HCT116 (cell line): Measurements from ENCODE around the gene CDH9. TPM values are rescaled to one million over a fixed set of nuclear protein-coding genes. Genes with fewer than 3 reads are reported as not detected.

Experiments
- ATAC-seq: fragments of 200-7000 bp; cut with Tn5 transposase; 2 replicates; pipeline ENCODE4 v1.9.1; 2020; ENCODE audit warnings: mild to moderate bottlenecking, moderate library complexity
- BruUV-seq: library from RNA; stranded (reverse); fragments of 400-500 nt; replicated peaks from 2 replicates; lab custom pipeline; 2021; lab: Mats Ljungman, UMichigan
- CTCF ChIA-PET: fragments of 300-600 bp; sonication (Branson Sonifier 250); formaldehyde crosslinking; loops from one replicate; lab custom pipeline; 2021; ENCODE audit warnings: antibody characterized with exemption; lab: Charles Lee
- POLR2A ChIA-PET: fragments of 300-600, 350-600 bp; sonication (Branson Sonifier 250); formaldehyde crosslinking; loops from one replicate; lab custom pipeline; 2021; ENCODE audit warnings: antibody characterized with exemption; lab: Charles Lee
- RAD21 ChIA-PET, 2 experiments: fragments of 300-600 bp; sonication (Branson Sonifier 250); formaldehyde crosslinking; loops; one replicate each; lab custom pipeline; 2023; ENCODE audit warnings: low total read pairs in 2 of 2; ENCODE audit not compliant: uncharacterized antibody in 2 of 2, unreplicated experiment in 2 of 2, low non-redundant PET in 1 of 2; lab: Charles Lee
- DNase-seq: peaks from one replicate; pipeline ENCODE4 v3.0.0-alpha.2; 2010; ENCODE audit warnings: low read depth, low spot score
- H2AFZ ChIP-seq: fragments of 200-600 bp; shearing (Covaris generic), sonication (generic); 2 replicates; pipeline ENCODE4 v1.6.1; 2017; ENCODE audit warnings: low read depth, mixed run types, mixed read lengths, antibody characterized with exemption, low read length; ENCODE audit not compliant: poor library complexity, severe bottlenecking
- H3K27ac ChIP-seq: 2 replicates; pipeline ENCODE4 v1.5.1; 2012; ENCODE audit warnings: low read depth, low read length
- H3K27me3 ChIP-seq: fragments of 200-600 bp; sonication (generic); 2 replicates; pipeline ENCODE4 v1.6.1; 2016; ENCODE audit warnings: mixed run types, low read length, mixed read lengths; ENCODE audit not compliant: insufficient read depth
- H3K36me3 ChIP-seq, 2 experiments: fragments of 200-500 bp in 1 of 2; fragments of 200-600 bp in 1 of 2; sonication (Bioruptor generic) in 1 of 2; sonication (generic) in 1 of 2; 2 replicates each; pipeline versions ENCODE4 v1.5.1 to v1.6.1; 2014 to 2016; ENCODE audit warnings: low read length in 2 of 2, inconsistent platforms in 1 of 2, mixed read lengths in 1 of 2, mixed run types in 1 of 2; ENCODE audit not compliant: insufficient read depth in 2 of 2, control insufficient read depth in 1 of 2
- H3K4me1 ChIP-seq, 2 experiments: fragments of 200-600 bp in 1 of 2; sonication (generic) in 1 of 2; 2 replicates each; pipeline versions ENCODE4 v1.5.1 to v1.6.1; 2012 to 2017; ENCODE audit warnings: low read length in 2 of 2, inconsistent platforms in 1 of 2, mild to moderate bottlenecking in 1 of 2, mixed read lengths in 1 of 2, mixed run types in 1 of 2, moderate library complexity in 1 of 2; ENCODE audit not compliant: insufficient read depth in 2 of 2, control insufficient read depth in 1 of 2
- H3K4me2 ChIP-seq: fragments of 200-600 bp; sonication (generic); 2 replicates; pipeline ENCODE4 v1.6.1; 2017; ENCODE audit warnings: mixed run types, low read length, mixed read lengths
- H3K4me3 ChIP-seq, 2 experiments: fragments of 200-600 bp in 1 of 2; sonication (generic) in 1 of 2; replicated peaks in 1 of 2; 2 replicates each; pipeline ENCODE4 v1.5.1; 2011 to 2016; ENCODE audit warnings: low read length in 2 of 2, control low read depth in 1 of 2, low read depth in 1 of 2, mild to moderate bottlenecking in 1 of 2, mixed read lengths in 1 of 2, mixed run types in 1 of 2
- H3K79me2 ChIP-seq: fragments of 200-600 bp; sonication (generic); 2 replicates; pipeline ENCODE4 v1.6.1; 2017; ENCODE audit warnings: mild to moderate bottlenecking, mixed run types, low read length, moderate library complexity, mixed read lengths; ENCODE audit not compliant: insufficient read depth
- H3K9ac ChIP-seq: fragments of 200-600 bp; sonication (generic); 2 replicates; pipeline ENCODE4 v1.6.1; 2016; ENCODE audit warnings: low read length, mixed read lengths
- H3K9me2 ChIP-seq: fragments of 200-600 bp; sonication (generic), shearing (Covaris generic); 2 replicates; pipeline ENCODE4 v1.6.1; 2017; ENCODE audit warnings: mixed run types, mild to moderate bottlenecking, moderate library complexity; ENCODE audit not compliant: insufficient read depth
- H3K9me3 ChIP-seq, 2 experiments: fragments of 200-500 bp in 1 of 2; fragments of 200-600 bp in 1 of 2; sonication (Bioruptor generic) in 1 of 2; sonication (generic) in 1 of 2; 2 replicates each; pipeline ENCODE4 v1.6.1; 2014 to 2017; ENCODE audit warnings: low read length in 2 of 2, mixed read lengths in 2 of 2, inconsistent platforms in 1 of 2, low read depth in 1 of 2, mild to moderate bottlenecking in 1 of 2, mixed run types in 1 of 2, moderate library complexity in 1 of 2; ENCODE audit not compliant: control insufficient read depth in 1 of 2, insufficient read depth in 1 of 2
- H4K20me1 ChIP-seq: fragments of 200-600 bp; sonication (generic), shearing (Covaris generic); 2 replicates; pipeline ENCODE4 v1.6.1; 2017; ENCODE audit warnings: mixed run types, mild to moderate bottlenecking, moderate library complexity; ENCODE audit not compliant: insufficient read depth
- ATF3 ChIP-seq: IDR thresholded peaks from 2 replicates; pipeline ENCODE4 v1.6.1; 2012
- CEBPB ChIP-seq: IDR thresholded peaks from 2 replicates; pipeline ENCODE4 v1.6.1; 2012; ENCODE audit warnings: low read depth
- CTCF ChIP-seq, 3 experiments: fragments of 200-600 bp in 1 of 3; sonication (generic) in 1 of 3; IDR thresholded peaks in 2 of 3; conservative IDR thresholded peaks in 1 of 3; 2 replicates each; pipeline ENCODE4 v1.5.1; 2012 to 2017; ENCODE audit warnings: low read depth in 2 of 3, low read length in 2 of 3, antibody characterized with exemption in 1 of 3, borderline replicate concordance in 1 of 3, control low read depth in 1 of 3, mild to moderate bottlenecking in 1 of 3, mixed read lengths in 1 of 3, mixed run types in 1 of 3, moderate library complexity in 1 of 3; ENCODE audit not compliant: insufficient read depth in 1 of 3
- EGR1 ChIP-seq: IDR thresholded peaks from 2 replicates; pipeline ENCODE4 v1.6.1; 2012; ENCODE audit warnings: low read depth
- ELF1 ChIP-seq: IDR thresholded peaks from 2 replicates; pipeline ENCODE4 v1.6.1; 2012; ENCODE audit warnings: low read depth, borderline replicate concordance
- JUND ChIP-seq: IDR thresholded peaks from 2 replicates; pipeline ENCODE4 v1.6.1; 2012
- RAD21 ChIP-seq: IDR thresholded peaks from 2 replicates; pipeline ENCODE4 v1.6.1; 2012; ENCODE audit warnings: low read depth, mild to moderate bottlenecking
- SIN3A ChIP-seq: IDR thresholded peaks from 2 replicates; pipeline ENCODE4 v1.6.1; 2012; ENCODE audit warnings: low read depth
- SP1 ChIP-seq: IDR thresholded peaks from 2 replicates; pipeline ENCODE4 v1.6.1; 2012; ENCODE audit warnings: low read depth
- SRF ChIP-seq: IDR thresholded peaks from 2 replicates; pipeline ENCODE4 v1.6.1; 2012; ENCODE audit warnings: low read depth
- TCF7L2 ChIP-seq: IDR thresholded peaks from 2 replicates; pipeline ENCODE4 v1.7.0; 2011; ENCODE audit warnings: borderline replicate concordance, inconsistent platforms; ENCODE audit not compliant: insufficient read depth, insufficient read length; ENCODE audit errors: extremely low read depth
- intact Hi-C: fragments of 100-400 bp; cut with micrococcal nuclease; formaldehyde crosslinking; loops from 2 replicates; pipeline ENCODE4 v1.10.0; 2022
- total RNA-seq: library from RNA; stranded (reverse); gene quantifications from one replicate; pipeline ENCODE4 v1.2.1, GENCODE V29; 2021; ENCODE audit not compliant: unreplicated experiment

Gene CDH9
- total RNA-seq, 1 experiment from 2014 or later: not detected

GRCh38 chr5:27009540-27009915 lies 28.9 kb downstream of the CDH9 start:
- Histone ChIP-seq H2AFZ (no peak overlapping the region), H3K4me3 (no peak overlapping the region), H3K9me2 (no peaks in the 10 kb centered on the region), H3K36me3 (no peaks in the 10 kb centered on the region), H3K27me3 (no peaks in the 10 kb centered on the region), H3K4me2 (no peak overlapping the region), H3K4me1 (no peaks in the 10 kb centered on the region), H3K9ac (no peak overlapping the region), H3K27ac (no peak overlapping the region), H3K9me3 (peaks cover 11 to 24% of the 10 kb centered on the region in 2 experiments; a peak in 3 of 4 replicates), H3K79me2 (no peaks in the 10 kb centered on the region), H4K20me1 (no peaks in the 10 kb centered on the region)
- ChIA-PET CTCF (no interaction called here), POLR2A (no interaction called here), RAD21 (no interaction called here)
- ATAC-seq (no peak), DNase-seq (no peak)
- BruUV-seq: no TSS peak
- intact Hi-C loops: no loop called here
- TF ChIP-seq ELF1 (no peak), TCF7L2 (no peak), SIN3A (no peak), ATF3 (no peak), SRF (no peak), RAD21 (no peak), CEBPB (no peak), CTCF (IDR thresholded peaks at IDR 0.05 in 2 of 3, conservative IDR thresholded peaks at IDR 0.05 in 1 of 3; ENCODE audit: borderline replicate concordance in 1 of 3, insufficient read depth in 1 of 3, low read depth in 2 of 3, low read length in 2 of 3) (no peak), JUND (no peak), EGR1 (no peak), SP1 (no peak)
